BLaER1 (cell line): ENCODE data around the gene INPP5A.
"Not testable (repeated sequence)": the region's sequence is repeated elsewhere in the genome, so short reads cannot be mapped to it uniquely, and the experiment has no call there.

Experiments
- H3K27ac ChIP-seq: shearing (Covaris generic); formaldehyde crosslinking; 2 replicates; pipeline ENCODE4 v1.8.1; 2022
- H3K27me3 ChIP-seq: shearing (Covaris generic); formaldehyde crosslinking; 2 replicates; pipeline ENCODE4 v1.8.1; 2022
- H3K36me3 ChIP-seq: shearing (Covaris generic); formaldehyde crosslinking; 2 replicates; pipeline ENCODE4 v1.8.1; 2022
- H3K4me1 ChIP-seq: shearing (Covaris generic); formaldehyde crosslinking; 2 replicates; pipeline ENCODE4 v1.8.1; 2022
- H3K4me2 ChIP-seq: shearing (Covaris generic); formaldehyde crosslinking; 2 replicates; pipeline ENCODE4 v1.8.1; 2022
- H3K4me3 ChIP-seq: shearing (Covaris generic); formaldehyde crosslinking; 2 replicates; pipeline ENCODE4 v1.8.1; 2022
- H3K9ac ChIP-seq: shearing (Covaris generic); formaldehyde crosslinking; 2 replicates; pipeline ENCODE4 v1.8.1; 2022
- H3K9me3 ChIP-seq: shearing (Covaris generic); formaldehyde crosslinking; 2 replicates; pipeline ENCODE4 v1.8.1; 2022
- H4K20me1 ChIP-seq: shearing (Covaris generic); formaldehyde crosslinking; 2 replicates; pipeline ENCODE4 v1.8.1; 2022
- Cebpa-rat ChIP-seq: shearing (Covaris generic); IDR thresholded peaks from 2 replicates; pipeline ENCODE4 v1.8.1; 2022

Gene INPP5A

GRCh38 chr10:132768346-132769248 is 231.0 kb downstream of the INPP5A start:
- no peak overlapping the region for H3K4me2 ChIP-seq
- no peak for TF ChIP-seq Cebpa-rat
- no peak overlapping the region for H3K9ac ChIP-seq
- peaks cover 13% of the 10 kb centered on the region for H3K4me1 ChIP-seq
- H4K20me1 ChIP-seq = peaks cover 13% of the 10 kb centered on the region
- no peak overlapping the region for H3K4me3 ChIP-seq
- no peak overlapping the region for H3K27ac ChIP-seq
- H3K27me3 ChIP-seq = no peaks in the 10 kb centered on the region
- peaks cover 29% of the 10 kb centered on the region for H3K36me3 ChIP-seq
- peaks cover 20% of the 10 kb centered on the region for H3K9me3 ChIP-seq

- H3K4me3 ChIP-seq = no peak overlapping the region
- peaks cover 29% of the 10 kb centered on the region for H3K36me3 ChIP-seq
- no peak overlapping the region for H3K27ac ChIP-seq
- H3K4me2 ChIP-seq = no peak overlapping the region
- no peak for TF ChIP-seq Cebpa-rat
- no peak overlapping the region for H3K9ac ChIP-seq
- H4K20me1 ChIP-seq = peaks cover 10% of the 10 kb centered on the region
- no peaks in the 10 kb centered on the region for H3K27me3 ChIP-seq
- peaks cover 20% of the 10 kb centered on the region for H3K9me3 ChIP-seq
- H3K4me1 ChIP-seq = peaks cover 22% of the 10 kb centered on the region
These were observed 232.8 kb downstream of the INPP5A start for GRCh38 chr10:132770061-132771021.

- not testable (repeated sequence) for H3K27me3 ChIP-seq, H3K9ac ChIP-seq, H3K4me2 ChIP-seq, H3K4me3 ChIP-seq, H3K27ac ChIP-seq
- H3K9me3 ChIP-seq = peaks cover 20% of the 10 kb centered on the region
- H3K36me3 ChIP-seq = peaks cover 29% of the 10 kb centered on the region
- H3K4me1 ChIP-seq = peaks cover 40% of the 10 kb centered on the region
- peaks cover 19% of the 10 kb centered on the region; the same call in 1 of the 2 replicates for H4K20me1 ChIP-seq
These were observed 235.2 kb downstream of the INPP5A start for GRCh38 chr10:132772816-132773215.

GRCh38 chr10:132774181-132774901 is 236.8 kb downstream of the INPP5A start:
- peaks cover 14% of the 10 kb centered on the region for H3K36me3 ChIP-seq
- peak overlapping the region; percentile 36; the same call in 1 of the 2 replicates for H3K4me3 ChIP-seq
- no peak for TF ChIP-seq Cebpa-rat
- peaks cover 55% of the 10 kb centered on the region for H3K4me1 ChIP-seq
- H3K27me3 ChIP-seq = no peaks in the 10 kb centered on the region
- H3K9me3 ChIP-seq = peaks cover 7% of the 10 kb centered on the region; the same call in 1 of the 2 replicates
- peak overlapping the region; percentile 83 for H3K4me2 ChIP-seq
- peak overlapping the region; percentile 73 for H3K27ac ChIP-seq
- H3K9ac ChIP-seq = peak overlapping the region; percentile 68
- peaks cover 29% of the 10 kb centered on the region; the same call in 1 of the 2 replicates for H4K20me1 ChIP-seq

GRCh38 chr10:132774902-132775863 is 237.6 kb downstream of the INPP5A start:
- no peaks in the 10 kb centered on the region for H3K27me3 ChIP-seq
- no peak overlapping the region for H3K9ac ChIP-seq
- H3K36me3 ChIP-seq = peaks cover 9% of the 10 kb centered on the region
- peak overlapping the region; percentile 24; the same call in 1 of the 2 replicates for H3K27ac ChIP-seq
- peaks cover 4% of the 10 kb centered on the region; the same call in 1 of the 2 replicates for H3K9me3 ChIP-seq
- H3K4me3 ChIP-seq = no peak overlapping the region
- H3K4me1 ChIP-seq = peaks cover 64% of the 10 kb centered on the region
- peak overlapping the region; percentile 91 for H3K4me2 ChIP-seq
- H4K20me1 ChIP-seq = peaks cover 34% of the 10 kb centered on the region; the same call in 1 of the 2 replicates
- no peak for TF ChIP-seq Cebpa-rat

- peaks cover 4% of the 10 kb centered on the region; the same call in 1 of the 2 replicates for H3K9me3 ChIP-seq
- H3K4me2 ChIP-seq = peak overlapping the region; percentile 91
- peaks cover 34% of the 10 kb centered on the region; the same call in 1 of the 2 replicates for H4K20me1 ChIP-seq
- peaks cover 67% of the 10 kb centered on the region for H3K4me1 ChIP-seq
- no peak overlapping the region for H3K9ac ChIP-seq
- H3K36me3 ChIP-seq = peaks cover 12% of the 10 kb centered on the region
- no peak overlapping the region for H3K4me3 ChIP-seq
- H3K27ac ChIP-seq = 0 out of 2 replicates have a peak overlapping the region, but pooled peaks have one; percentile 24
- H3K27me3 ChIP-seq = no peaks in the 10 kb centered on the region
- TF ChIP-seq Cebpa-rat = no peak
These were observed 238.6 kb downstream of the INPP5A start for GRCh38 chr10:132776186-132776585.

- peaks cover 34% of the 10 kb centered on the region; the same call in 1 of the 2 replicates for H4K20me1 ChIP-seq
- no peak for TF ChIP-seq Cebpa-rat
These were observed 239.2 kb downstream of the INPP5A start for GRCh38 chr10:132776821-132777220.

GRCh38 chr10:132777441-132777840 is 239.9 kb downstream of the INPP5A start:
- Histone ChIP-seq H4K20me1 (peaks cover 34% of the 10 kb centered on the region; the same call in 1 of the 2 replicates), H3K4me3 (no peak overlapping the region), H3K27ac (no peak overlapping the region), H3K4me2 (peak overlapping the region; percentile 91), H3K9me3 (peaks cover 4% of the 10 kb centered on the region; the same call in 1 of the 2 replicates), H3K9ac (no peak overlapping the region), H3K36me3 (peaks cover 23% of the 10 kb centered on the region), H3K27me3 (no peaks in the 10 kb centered on the region), H3K4me1 (peaks cover 67% of the 10 kb centered on the region)
- no peak for TF ChIP-seq Cebpa-rat

More at GRCh38 chr10:132776821-132777220, 239.2 kb downstream of the INPP5A start:
- H3K4me3 ChIP-seq = no peak overlapping the region
- no peak overlapping the region for H3K9ac ChIP-seq
- peaks cover 4% of the 10 kb centered on the region; the same call in 1 of the 2 replicates for H3K9me3 ChIP-seq
- no peaks in the 10 kb centered on the region for H3K27me3 ChIP-seq
- no peak overlapping the region for H3K27ac ChIP-seq
- peaks cover 18% of the 10 kb centered on the region for H3K36me3 ChIP-seq
- H3K4me1 ChIP-seq = peaks cover 67% of the 10 kb centered on the region
- peak overlapping the region; percentile 91 for H3K4me2 ChIP-seq
